Measurements from ENCODE around the gene PREX1.

DNA sequence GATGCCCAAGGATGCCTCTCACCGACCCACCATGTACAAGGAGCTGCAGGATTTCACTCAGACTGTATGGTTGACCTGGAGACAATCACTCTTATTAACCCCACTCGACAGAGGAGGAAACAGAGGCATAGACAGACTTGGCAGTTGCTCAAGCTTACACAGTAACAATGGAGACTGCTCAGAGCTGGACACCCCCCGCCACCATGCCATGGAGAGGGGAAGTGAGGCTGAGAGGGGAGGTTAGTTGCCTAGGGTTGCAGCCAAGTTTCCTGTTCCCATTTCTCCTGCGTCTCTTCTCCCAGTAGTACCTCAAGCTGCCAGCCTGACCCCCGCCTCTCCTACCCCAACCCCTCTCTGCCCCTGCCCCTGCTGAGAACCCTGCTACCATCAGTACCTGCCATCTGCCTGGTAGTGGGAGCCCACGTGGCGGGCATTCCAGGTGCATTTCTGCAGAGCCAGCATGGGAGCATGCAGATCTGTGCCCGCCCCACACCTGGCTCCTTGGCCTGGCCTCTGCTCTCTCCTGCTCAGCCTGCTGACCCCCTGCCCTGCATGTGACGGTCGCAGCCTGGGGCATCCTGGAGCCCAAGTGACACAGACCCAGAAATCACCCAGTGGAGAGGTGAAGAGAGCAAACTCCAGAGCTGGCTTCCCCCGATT, 157.7 kb downstream of the PREX1 start:
- TF ChIP-seq ZNF274 (IDR thresholded peaks at IDR 0.05; ENCODE audit: low read depth, low read length) = no peak
- no peak for TF ChIP-seq YY1 (IDR thresholded peaks at IDR 0.05; ENCODE audit: insufficient read depth, insufficient read length)

All from NT2/D1 (cell line).